Measurements from ENCODE around the gene CNTN5. TPM values are rescaled to one million over a fixed set of nuclear protein-coding genes. Genes with fewer than 3 reads are reported as not detected.

CNTN5 gene
- polyA plus RNA-seq, 3 donors = 0.10 TPM; not detected in 2

DNA sequence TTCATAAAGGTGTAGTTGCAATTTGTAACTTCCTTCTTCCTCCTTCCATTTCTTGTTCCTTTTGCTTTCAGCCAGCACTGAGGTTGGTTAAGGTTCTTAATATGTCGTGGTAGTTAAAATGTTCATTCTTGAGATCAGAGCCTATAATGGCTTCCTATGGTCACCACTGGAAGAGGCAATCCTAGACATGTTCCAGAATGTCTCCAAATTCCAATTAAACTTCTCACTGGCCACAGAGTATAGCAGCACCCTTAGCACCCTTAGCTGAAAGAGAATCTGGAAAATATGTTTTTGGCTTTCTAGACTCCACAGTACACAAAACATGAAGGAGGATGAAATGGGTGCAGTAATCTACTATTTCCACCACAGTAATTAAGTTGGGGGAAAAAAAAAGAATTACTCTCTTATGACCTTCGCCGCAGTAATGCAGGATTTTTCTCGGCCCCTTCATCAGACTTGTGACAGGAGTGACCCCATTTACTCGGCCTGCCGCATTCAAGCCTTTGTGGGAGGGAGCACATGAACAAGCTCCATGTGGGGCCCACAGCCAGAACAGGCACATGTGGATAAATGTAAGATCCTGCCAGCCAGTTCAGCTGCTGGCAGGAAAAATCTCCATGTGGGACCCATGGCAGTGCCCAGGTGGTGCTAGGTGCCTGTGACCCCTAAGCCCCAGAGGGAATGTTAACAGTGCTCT lies 1317.5 kb downstream of the CNTN5 start:
- H3K27ac ChIP-seq (ENCODE audit: low read depth, low read length) = no peak overlapping the region
- 89 to 90% (median 90%) methylated on average over 6 of the region's 6 CpGs for WGBS, 3 donors

GRCh38 chr11:100340466-100341319 lies 1319.9 kb downstream of the CNTN5 start:
- 33 to 50% (median 47%) methylated on average over 9 of the region's 9 CpGs for WGBS, 3 donors
- no peak overlapping the region for H3K27ac ChIP-seq (ENCODE audit: low read depth, low read length)

DNA sequence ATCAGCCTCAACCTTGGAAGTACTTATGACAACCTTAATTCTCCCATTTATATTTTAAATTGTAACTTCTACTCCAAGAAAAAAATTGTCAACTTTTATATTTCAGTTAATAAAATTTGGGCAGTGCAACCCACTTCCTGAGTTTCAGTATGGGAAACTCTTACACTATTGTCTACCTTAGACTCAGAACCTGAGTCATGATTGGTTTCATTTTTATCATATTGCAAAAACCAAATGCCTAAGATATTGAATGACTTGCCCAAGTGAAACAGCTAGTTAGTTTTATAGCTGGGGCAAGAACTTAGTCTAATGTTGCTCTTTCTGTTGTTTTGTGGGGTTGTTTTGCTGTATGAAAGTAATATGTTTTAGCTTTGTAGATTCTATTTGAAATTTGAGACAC lies 1332.3 kb downstream of the CNTN5 start:
- no peak overlapping the region for H3K27ac ChIP-seq (ENCODE audit: low read depth, low read length)

DNA sequence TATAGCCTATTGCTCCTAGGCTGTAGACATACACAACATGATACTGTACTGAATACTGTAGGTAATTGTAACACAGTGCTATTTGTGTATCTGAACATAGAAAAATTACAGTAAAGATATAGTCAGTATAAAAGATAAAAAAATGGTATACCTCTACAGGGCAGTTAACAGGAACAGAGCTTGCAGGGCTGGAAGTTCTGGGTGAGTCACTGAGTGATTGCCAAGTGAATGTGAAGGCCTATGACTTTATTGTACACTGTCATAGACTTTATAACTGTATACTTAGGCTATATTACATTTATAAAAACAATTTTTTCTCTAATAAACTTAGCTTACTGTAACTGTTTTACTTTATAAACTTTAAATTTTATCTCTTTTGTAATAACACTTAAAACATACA lies 1334.0 kb downstream of the CNTN5 start:
- H3K27ac ChIP-seq (ENCODE audit: low read depth, low read length) = no peak overlapping the region

GRCh38 chr11:100356035-100356434 lies 1335.3 kb downstream of the CNTN5 start:
- 33 to 73% (median 72%) methylated on average over 4 of the region's 4 CpGs for WGBS, 3 donors
- H3K27ac ChIP-seq (ENCODE audit: low read depth, low read length) = no peak overlapping the region

- 50 to 77% (median 67%) methylated on average over 4 of the region's 4 CpGs for WGBS, 3 donors
- no peak overlapping the region for H3K27ac ChIP-seq (ENCODE audit: low read depth, low read length)
Measured at GRCh38 chr11:100359281-100359680, 1338.5 kb downstream of the CNTN5 start.

GRCh38 chr11:100367892-100368291 lies 1347.1 kb downstream of the CNTN5 start:
- H3K27ac ChIP-seq (ENCODE audit: low read depth, low read length) = no peak overlapping the region

- 64 to 73% (median 71%) methylated on average over 7 of the region's 7 CpGs for WGBS, 3 donors
- no peak overlapping the region for H3K27ac ChIP-seq (ENCODE audit: low read depth, low read length)
Measured at GRCh38 chr11:100383357-100383865, 1362.7 kb downstream of the CNTN5 start.

GRCh38 chr11:100396266-100396665 lies 1375.5 kb downstream of the CNTN5 start:
- no peak overlapping the region for H3K27ac ChIP-seq (ENCODE audit: low read depth, low read length)
- 34 to 65% (median 43%) methylated on average over 3 of the region's 3 CpGs for WGBS, 3 donors

- WGBS, 3 donors = 65 to 87% (median 86%) methylated on average over 3 of the region's 3 CpGs
Measured at GRCh38 chr11:100397401-100397800, 1376.7 kb downstream of the CNTN5 start.

GRCh38 chr11:100403816-100404215 lies 1383.1 kb downstream of the CNTN5 start:
- H3K27ac ChIP-seq (ENCODE audit: low read depth, low read length) = no peak overlapping the region
- WGBS, 3 donors = 28 to 39% (median 30%) methylated on average over 2 of the region's 2 CpGs

More at GRCh38 chr11:100397401-100397800, 1376.7 kb downstream of the CNTN5 start:
- no peak overlapping the region for H3K27ac ChIP-seq (ENCODE audit: low read depth, low read length)

DNA sequence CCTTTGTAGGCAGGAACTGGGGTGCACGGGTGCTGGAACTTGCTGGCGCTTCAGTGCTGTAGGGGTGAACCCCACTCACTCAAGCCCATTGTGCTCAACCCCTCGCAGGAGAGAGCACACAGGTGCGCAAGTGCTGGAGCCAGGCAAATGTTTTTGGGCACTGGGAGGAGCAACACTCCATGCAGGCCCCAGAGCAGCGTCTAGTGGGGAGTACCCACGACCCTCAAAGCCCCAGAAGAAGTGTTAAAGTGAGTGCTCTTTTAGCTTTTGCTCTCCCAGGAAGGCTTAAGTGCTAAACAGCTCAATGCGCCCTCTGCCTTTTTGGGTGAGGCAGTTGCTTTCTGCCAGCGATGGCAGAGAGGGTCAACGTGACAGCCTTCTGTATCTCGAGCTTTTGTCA lies 1384.2 kb downstream of the CNTN5 start:
- no peak overlapping the region for H3K27ac ChIP-seq (ENCODE audit: low read depth, low read length)
- 75 to 81% (median 79%) methylated on average over 10 of the region's 10 CpGs for WGBS, 3 donors

Measured in adipose tissue (tissue), 3 donors.